Measurements from ENCODE around the gene GAB1. TPM values are rescaled to one million over a fixed set of nuclear protein-coding genes. Genes with fewer than 3 reads are reported as not detected.

Gene GAB1
- total and polyA plus RNA-seq, 2 of the 8 experiments (the other 6 are each of a cell fraction or from before 2014, with no cell fraction given), result 6.8 to 21.3 TPM

DNA sequence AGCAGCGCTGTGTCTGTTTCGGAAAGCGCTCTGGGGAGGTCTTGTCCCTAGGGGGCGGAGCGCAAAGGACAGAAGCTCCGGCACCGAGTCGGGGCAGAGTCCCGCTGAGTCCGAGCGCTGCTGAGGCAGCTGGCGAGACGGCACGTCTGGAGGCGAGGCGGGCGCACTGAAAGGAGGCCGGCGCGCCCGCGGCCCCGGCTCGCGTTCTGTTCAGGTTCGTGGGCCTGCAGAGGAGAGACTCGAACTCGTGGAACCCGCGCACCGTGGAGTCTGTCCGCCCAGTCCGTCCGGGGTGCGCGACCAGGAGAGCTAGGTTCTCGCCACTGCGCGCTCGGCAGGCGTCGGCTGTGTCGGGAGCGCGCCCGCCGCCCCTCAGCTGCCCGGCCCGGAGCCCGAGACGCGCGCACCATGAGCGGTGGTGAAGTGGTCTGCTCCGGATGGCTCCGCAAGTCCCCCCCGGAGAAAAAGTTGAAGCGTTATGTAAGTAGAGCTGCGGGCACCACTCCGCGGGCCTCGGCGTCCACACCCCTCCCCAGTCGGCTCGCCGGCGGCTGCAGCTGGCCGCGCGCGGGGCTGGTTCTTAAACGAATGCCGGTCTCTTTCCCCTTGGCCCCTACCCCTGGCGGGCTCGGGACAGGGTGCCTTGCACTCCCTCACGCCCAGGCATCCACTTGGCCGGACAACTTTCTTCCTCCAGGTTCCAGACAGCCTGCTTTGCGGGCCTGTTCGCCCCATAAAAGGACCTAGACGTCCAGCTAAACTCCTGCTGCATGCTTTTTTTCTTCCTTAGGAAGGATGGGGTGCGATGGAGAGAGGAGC, at the start of gene GAB1 (continued):
- no peak for TF ChIP-seq SAP30 (IDR thresholded peaks at IDR 0.05; ENCODE audit: insufficient read depth, insufficient replicate concordance, low read length)
- TF ChIP-seq CEBPB (IDR thresholded peaks at IDR 0.05; ENCODE audit: low read depth, low read length), result no peak
- TF ChIP-seq KDM5A (IDR thresholded peaks at IDR 0.05; ENCODE audit: low read length), result no peak
- TF ChIP-seq FOSL1 (IDR thresholded peaks at IDR 0.05; ENCODE audit: insufficient read depth, low read depth, low read length), result no peak
- TF ChIP-seq SIN3A (conservative IDR thresholded peaks at IDR 0.05 in 1 of 2, IDR thresholded peaks at IDR 0.05 in 1 of 2; ENCODE audit: low read depth in 1 of 2, low read length in 2 of 2), result peak; percentile 8 to 63; a peak in 2 of 4 replicates
- peak; percentile 39; the same call in 1 of the 2 replicates for TF ChIP-seq PHF8 (conservative IDR thresholded peaks at IDR 0.05; ENCODE audit: low read depth, low read length)
- 0 out of 3 replicates have a peak, but pooled peaks of 1 of the 2 experiments have one; percentile 9 for TF ChIP-seq POLR2A (IDR thresholded peaks at IDR 0.05; ENCODE audit: control extremely low read depth in 1 of 2, low read depth in 2 of 2, low read length in 2 of 2)
- TF ChIP-seq TAF1 (IDR thresholded peaks at IDR 0.05; ENCODE audit: low read depth, low read length), result peak; percentile 64
- peak; percentile 88 for TF ChIP-seq ASH2L (IDR thresholded peaks at IDR 0.05; ENCODE audit: low read length)
- TF ChIP-seq RNF2 (IDR thresholded peaks at IDR 0.05; ENCODE audit: borderline replicate concordance, low read depth, low read length, missing control alignments, poor library complexity, severe bottlenecking), result peak; percentile 28
- TF ChIP-seq BRCA1 (IDR thresholded peaks at IDR 0.05; ENCODE audit: low read depth, low read length), result no peak
- peak in 1 of 2 experiments; percentile 19; a peak in 2 of 4 replicates for TF ChIP-seq RAD21 (IDR thresholded peaks at IDR 0.05 in 1 of 2, conservative IDR thresholded peaks at IDR 0.05 in 1 of 2; ENCODE audit: low read depth in 2 of 2, low read length in 2 of 2)
- TF ChIP-seq SUZ12 (IDR thresholded peaks at IDR 0.05; ENCODE audit: low read length), result no peak
- TF ChIP-seq, protein P1, sequence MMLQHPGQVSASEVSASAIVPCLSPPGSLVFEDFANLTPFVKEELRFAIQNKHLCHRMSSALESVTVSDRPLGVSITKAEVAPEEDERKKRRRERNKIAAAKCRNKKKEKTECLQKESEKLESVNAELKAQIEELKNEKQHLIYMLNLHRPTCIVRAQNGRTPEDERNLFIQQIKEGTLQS (IDR thresholded peaks at IDR 0.05; ENCODE audit: insufficient read depth, low read depth, low read length), result no peak
- TF ChIP-seq TEAD4 (IDR thresholded peaks at IDR 0.05; ENCODE audit: low read depth, low read length), result no peak
- peak; percentile 53 for TF ChIP-seq POLR2AphosphoS5 (IDR thresholded peaks at IDR 0.05; ENCODE audit: low read depth, low read length)
- peak; percentile 50; the same call in 1 of the 2 replicates for TF ChIP-seq RBBP5 (IDR thresholded peaks at IDR 0.05; ENCODE audit: borderline replicate concordance, low read depth, low read length)
- TF ChIP-seq KDM4A (IDR thresholded peaks at IDR 0.05; ENCODE audit: low read depth, low read length, severe bottlenecking), result peak; percentile 59
